ENCODE data around the gene CC2D1A. TPM values are rescaled to one million over a fixed set of nuclear protein-coding genes. Genes with fewer than 3 reads are reported as not detected.

CC2D1A gene
- total RNA-seq, 4 donors from 2014 or later = 113 to 294 (median 177) TPM

GRCh38 chr19:13864046-13864666 is 41.8 kb upstream of the CC2D1A start:
- TF ChIP-seq CTCF (IDR thresholded peaks at IDR 0.05) = no peak
- no peak for TF ChIP-seq POLR2AphosphoS5 (IDR thresholded peaks at IDR 0.05)
- TF ChIP-seq POLR2A (IDR thresholded peaks at IDR 0.05) = no peak
- no peak for TF ChIP-seq EP300 (IDR thresholded peaks at IDR 0.05; ENCODE audit: low read depth)
- Histone ChIP-seq H3K4me3 (no peak overlapping the region), H3K27me3 (peaks cover 8% of the 10 kb centered on the region), H3K36me3 (no peaks in the 10 kb centered on the region), H3K4me1 (peaks cover 5 to 23% (median 18%) of the 10 kb centered on the region in 4 donors), H3K9me3 (no peaks in the 10 kb centered on the region), H3K27ac (peak overlapping the region; percentile 52 to 84 (median 58))
- intact Hi-C loops (cut with DNase I; ENCODE audit: low total_unique reads) = loop anchor here (10.0 kb wide), 1 partner anchor 99 kb away; the partner anchor contains the start of gene MRI1
- DNase-seq = no peak
- in situ Hi-C loops (cut with MboI; ENCODE audit: low pct_ligation_motif_present in 1 of 4, low pct_unique_long_range_greater_than_20kb in 1 of 4, low sequenced_read_pairs in 3 of 4) = loop anchor here (5.0 to 25.0 kb wide), 5 partner anchors 82 to 277 kb away; partner anchors contain the start of genes C19orf53 (in 1 of the 4) and MRI1 (in 1 of the 4)
- WGBS, 2 donors (ENCODE audit: low coverage in 1 of 2) = 37% methylated on average over 13 of the region's 13 CpGs; no CpG with 5 or more reads in 1 of the 2 donors

GRCh38 chr19:13864667-13865570 is 41.1 kb upstream of the CC2D1A start:
- peaks cover 8% of the 10 kb centered on the region for H3K27me3 ChIP-seq
- H3K36me3 ChIP-seq = no peaks in the 10 kb centered on the region
- no peaks in the 10 kb centered on the region for H3K9me3 ChIP-seq
- peak overlapping the region; percentile 57 to 84 (median 67) for H3K27ac ChIP-seq
- H3K4me1 ChIP-seq = peaks cover 5 to 23% (median 18%) of the 10 kb centered on the region in 4 donors
- WGBS, 2 donors (ENCODE audit: low coverage in 1 of 2) = 6% methylated on average over 48 of the region's 113 CpGs; no CpG with 5 or more reads in 1 of the 2 donors
- H3K4me3 ChIP-seq = peak overlapping the region in 3 of 4 donors; percentile 64 to 79 (median 67)
- TF ChIP-seq EP300 (IDR thresholded peaks at IDR 0.05; ENCODE audit: low read depth) (no peak), POLR2AphosphoS5 (IDR thresholded peaks at IDR 0.05) (no peak), POLR2A (IDR thresholded peaks at IDR 0.05) (no peak), CTCF (IDR thresholded peaks at IDR 0.05) (no peak)
- in situ Hi-C loops (cut with MboI; ENCODE audit: low pct_ligation_motif_present in 1 of 4, low pct_unique_long_range_greater_than_20kb in 1 of 4, low sequenced_read_pairs in 3 of 4) (loop anchor here (5.0 to 25.0 kb wide), 5 partner anchors 83 to 278 kb away; partner anchors contain the start of genes C19orf53 (in 1 of the 4) and MRI1 (in 1 of the 4)), intact Hi-C loops (cut with DNase I; ENCODE audit: low total_unique reads) (loop anchor here (10.0 kb wide), 1 partner anchor 100 kb away; the partner anchor contains the start of gene MRI1)
- DNase-seq = no peak

GRCh38 chr19:13865571-13866462 is 40.2 kb upstream of the CC2D1A start:
- intact Hi-C loops (cut with DNase I; ENCODE audit: low total_unique reads) = loop anchor here (10.0 kb wide), 1 partner anchor 101 kb away; the partner anchor contains the start of gene MRI1
- Histone ChIP-seq H3K36me3 (no peaks in the 10 kb centered on the region), H3K4me3 (peak overlapping the region; percentile 64 to 79 (median 67)), H3K4me1 (peaks cover 5 to 23% (median 18%) of the 10 kb centered on the region in 4 donors), H3K27me3 (peaks cover 8% of the 10 kb centered on the region), H3K9me3 (no peaks in the 10 kb centered on the region), H3K27ac (peak overlapping the region; percentile 42 to 75 (median 58))
- TF ChIP-seq EP300 (IDR thresholded peaks at IDR 0.05; ENCODE audit: low read depth) (no peak), POLR2AphosphoS5 (IDR thresholded peaks at IDR 0.05) (no peak), CTCF (IDR thresholded peaks at IDR 0.05) (no peak), POLR2A (IDR thresholded peaks at IDR 0.05) (no peak)
- in situ Hi-C loops (cut with MboI; ENCODE audit: low pct_ligation_motif_present in 1 of 4, low pct_unique_long_range_greater_than_20kb in 1 of 4, low sequenced_read_pairs in 3 of 4) = loop anchor here (10.0 to 25.0 kb wide), 4 partner anchors 104 to 279 kb away; partner anchors contain the start of genes C19orf53 (in 1 of the 4) and MRI1 (in 1 of the 4)
- WGBS, 2 donors (ENCODE audit: low coverage in 1 of 2) = 1% methylated on average over 58 of the region's 82 CpGs; no CpG with 5 or more reads in 1 of the 2 donors
- DNase-seq = no peak
